GM19023 (cell line): ENCODE results near the gene BPGM.

Experiments used
- ATAC-seq: cut with Tn5 transposase; IDR thresholded peaks from one replicate; pipeline ENCODE4 v1.9.1; 2021; ENCODE audit warnings: mild to moderate bottlenecking, moderate library complexity; ENCODE audit not compliant: unreplicated experiment

Gene BPGM

GRCh38 chr7:134694767-134695166, 48.1 kb downstream of the BPGM start:
- no peak for ATAC-seq

GRCh38 chr7:134695321-134695860, 48.7 kb downstream of the BPGM start:
- ATAC-seq, result no peak

GRCh38 chr7:134696261-134696660, 49.6 kb downstream of the BPGM start:
- ATAC-seq, result no peak

GRCh38 chr7:134697205-134697886, 50.7 kb downstream of the BPGM start:
- ATAC-seq, result no peak

GRCh38 chr7:134698481-134698880, 51.8 kb downstream of the BPGM start:
- no peak for ATAC-seq

GRCh38 chr7:134699021-134699818, 52.6 kb downstream of the BPGM start:
- ATAC-seq, result no peak

GRCh38 chr7:134699899-134700298, 53.2 kb downstream of the BPGM start:
- no peak for ATAC-seq

- ATAC-seq, result no peak
Observed at GRCh38 chr7:134701272-134701671, 54.6 kb downstream of the BPGM start.

GRCh38 chr7:134702366-134703240, 56.0 kb downstream of the BPGM start:
- no peak for ATAC-seq

- ATAC-seq, result no peak
Observed at GRCh38 chr7:134703241-134703594, 56.6 kb downstream of the BPGM start.

GRCh38 chr7:134703782-134704181, 57.1 kb downstream of the BPGM start:
- ATAC-seq, result no peak

- ATAC-seq, result no peak
Observed at GRCh38 chr7:134704827-134705226, 58.2 kb downstream of the BPGM start.

- ATAC-seq, result no peak
Observed at GRCh38 chr7:134705716-134706115, 59.1 kb downstream of the BPGM start.

GRCh38 chr7:134706468-134706867, 59.8 kb downstream of the BPGM start:
- no peak for ATAC-seq

- ATAC-seq, result no peak
Observed at GRCh38 chr7:134707663-134708378, 61.2 kb downstream of the BPGM start.

GRCh38 chr7:134708692-134709091, 62.0 kb downstream of the BPGM start:
- no peak for ATAC-seq

- no peak for ATAC-seq
Observed at GRCh38 chr7:134709197-134709596, 62.5 kb downstream of the BPGM start.

GRCh38 chr7:134710511-134710853, 63.8 kb downstream of the BPGM start:
- no peak for ATAC-seq

- ATAC-seq, result no peak
Observed at GRCh38 chr7:134710854-134711624, 64.4 kb downstream of the BPGM start.

GRCh38 chr7:134712196-134712595, 65.5 kb downstream of the BPGM start:
- ATAC-seq, result no peak
